GM21619 (cell line): ENCODE measurements around the gene ATPAF2.
"Not testable (repeated sequence)": the region's sequence is repeated elsewhere in the genome, so short reads cannot be mapped to it uniquely, and the experiment has no call there.

Experiments used
- ATAC-seq: cut with Tn5 transposase; IDR thresholded peaks from one replicate; pipeline ENCODE4 v1.9.1; 2021; ENCODE audit not compliant: unreplicated experiment

ATPAF2 gene

DNA sequence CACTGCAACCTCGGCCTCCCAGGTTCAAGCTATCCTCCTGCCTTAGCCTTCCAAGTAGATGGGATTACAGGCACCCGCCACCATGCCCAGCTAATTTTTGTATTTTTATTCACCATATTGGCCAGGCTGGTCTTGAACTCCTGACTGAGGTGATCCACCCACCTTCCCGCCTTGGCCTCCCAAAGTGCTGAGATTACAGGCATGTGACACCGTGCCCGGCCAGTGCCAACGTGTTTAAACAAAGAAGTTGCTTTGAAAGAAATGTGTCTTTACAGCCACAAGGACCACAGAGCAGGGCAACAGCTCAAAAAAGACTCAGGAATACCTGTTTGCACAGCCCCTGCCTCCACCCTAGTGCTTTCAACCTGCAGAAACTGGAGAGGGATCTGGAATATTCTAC lies 25.0 kb downstream of the ATPAF2 start:
- no peak for ATAC-seq

DNA sequence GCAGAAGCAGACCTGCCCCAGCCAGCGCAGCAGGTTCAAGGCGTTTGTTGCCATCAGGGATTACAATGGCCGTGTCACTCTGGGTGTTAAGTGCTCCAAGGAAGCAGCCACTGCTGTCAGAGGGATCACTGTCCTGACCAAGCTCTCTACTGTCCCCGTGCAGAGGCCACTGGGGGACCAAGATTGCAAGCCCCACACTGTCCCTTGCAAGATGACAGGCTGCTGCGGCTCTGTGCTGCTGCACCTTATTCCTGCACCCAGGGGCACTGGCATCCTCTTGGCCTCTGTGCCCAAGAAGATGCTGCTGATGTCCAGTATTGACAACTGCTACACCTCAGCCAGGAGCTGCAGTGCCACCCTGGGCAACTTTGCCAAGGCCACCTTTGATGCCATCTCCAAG lies 27.7 kb downstream of the ATPAF2 start:
- no peak for ATAC-seq

DNA sequence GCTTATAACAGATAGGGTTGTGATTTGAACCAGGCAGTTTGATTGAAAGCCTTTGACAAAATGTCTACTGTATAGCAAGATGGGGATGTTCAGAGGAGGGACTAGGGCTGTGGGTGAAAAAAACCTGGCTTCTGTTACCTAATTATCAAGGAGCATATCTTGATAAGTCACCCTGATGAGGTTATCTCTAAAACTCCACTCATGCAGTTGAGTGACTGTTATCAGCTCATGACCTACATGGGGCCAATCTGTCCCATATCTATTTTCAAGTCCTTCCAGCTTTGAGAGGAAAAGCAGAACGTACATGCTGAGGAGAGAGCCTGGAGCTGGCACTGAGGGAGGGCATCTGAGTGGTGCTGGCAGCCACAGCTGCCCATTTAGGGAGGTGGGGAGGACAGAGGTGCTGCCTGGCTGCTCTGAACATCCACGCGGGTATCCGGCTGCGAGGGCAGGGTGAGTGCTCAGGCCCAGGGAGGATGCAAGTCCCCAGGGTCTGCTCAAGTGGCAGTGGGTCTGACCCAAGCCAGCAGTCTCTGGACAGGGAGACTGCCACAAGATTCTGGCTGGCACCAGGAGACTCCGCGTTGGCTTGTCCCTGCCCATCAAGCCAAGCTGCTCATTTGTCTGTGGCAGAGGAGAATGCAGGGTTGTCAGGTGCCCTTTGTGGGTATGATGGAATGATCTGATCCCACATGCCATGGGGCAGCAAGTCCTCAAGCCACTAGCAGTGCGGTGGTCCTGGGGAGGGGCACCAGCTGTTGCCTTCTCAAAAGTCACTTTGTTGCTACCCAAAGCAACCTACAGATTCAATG lies 29.2 kb downstream of the ATPAF2 start:
- ATAC-seq: no peak

DNA sequence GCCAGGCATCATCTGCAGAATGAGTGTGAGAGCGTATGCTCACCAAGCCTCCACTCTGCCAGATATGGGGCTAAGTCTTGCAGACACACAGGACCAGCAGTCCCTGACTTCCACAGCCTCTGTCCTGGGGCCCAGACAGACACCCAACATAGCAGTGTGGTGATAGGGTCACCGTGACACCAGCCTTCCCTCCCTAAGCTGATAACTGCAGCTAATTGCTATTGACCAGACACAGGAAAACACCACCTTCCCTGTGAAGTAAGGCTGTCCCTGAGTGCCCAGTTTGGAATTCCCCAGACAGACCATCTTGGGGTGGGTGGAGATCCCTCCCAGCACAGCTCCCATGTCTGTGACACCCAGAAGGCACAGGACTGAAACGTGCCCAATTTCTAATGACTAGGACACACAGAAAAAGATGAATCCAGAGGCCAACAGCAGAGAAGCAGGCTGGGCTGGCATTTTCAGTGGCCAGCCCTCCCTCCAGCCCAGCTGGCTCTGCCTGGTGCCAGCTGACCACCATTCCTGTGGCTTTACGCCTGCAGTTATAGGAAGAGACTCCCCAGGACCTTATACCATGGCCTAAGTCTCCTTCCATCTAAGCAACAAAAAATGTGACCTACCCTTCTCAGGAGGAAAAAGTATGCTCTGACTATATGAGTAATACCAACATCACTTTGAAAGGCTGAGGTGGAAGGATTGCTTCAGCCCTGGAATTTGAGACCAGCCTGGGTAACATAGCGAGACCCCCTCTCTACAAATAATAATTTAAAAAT lies 30.3 kb downstream of the ATPAF2 start:
- ATAC-seq: no peak

DNA sequence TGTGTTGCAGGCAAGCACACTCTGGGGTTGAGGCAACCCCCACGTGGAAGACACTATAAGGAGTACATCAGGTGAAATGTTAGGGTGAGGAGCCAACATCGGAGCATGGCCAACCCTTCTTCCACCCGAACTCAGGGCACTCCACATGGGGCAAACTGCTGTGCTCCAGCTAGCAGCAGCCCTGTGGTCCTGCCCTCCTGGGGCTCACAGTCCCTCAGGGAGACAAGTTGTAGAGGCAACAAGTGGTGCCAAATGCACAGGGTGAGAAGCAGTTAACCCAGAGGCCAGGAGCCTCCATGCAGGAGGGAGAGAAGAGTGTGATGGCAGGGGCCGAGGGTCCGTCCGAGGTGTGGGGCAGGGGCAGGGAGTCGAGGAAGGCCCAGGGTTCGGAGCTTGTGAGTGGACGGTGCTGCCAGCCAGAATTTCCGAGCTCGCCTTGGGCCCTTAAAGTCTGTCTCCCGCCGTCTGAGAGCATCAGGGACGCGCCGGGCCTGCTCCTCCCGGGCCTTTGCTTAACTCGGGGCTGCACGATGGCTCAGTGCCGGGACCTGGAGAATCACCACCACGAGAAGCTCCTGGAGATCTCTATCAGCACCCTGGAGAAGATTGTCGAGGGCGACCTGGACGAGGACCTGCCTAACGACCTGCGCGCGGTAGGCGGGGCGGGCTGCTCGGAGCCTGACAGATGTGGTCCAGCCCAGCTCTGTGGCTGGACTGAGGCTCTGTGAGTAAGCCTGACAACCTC lies 32.3 kb downstream of the ATPAF2 start:
- ATAC-seq: no peak

DNA sequence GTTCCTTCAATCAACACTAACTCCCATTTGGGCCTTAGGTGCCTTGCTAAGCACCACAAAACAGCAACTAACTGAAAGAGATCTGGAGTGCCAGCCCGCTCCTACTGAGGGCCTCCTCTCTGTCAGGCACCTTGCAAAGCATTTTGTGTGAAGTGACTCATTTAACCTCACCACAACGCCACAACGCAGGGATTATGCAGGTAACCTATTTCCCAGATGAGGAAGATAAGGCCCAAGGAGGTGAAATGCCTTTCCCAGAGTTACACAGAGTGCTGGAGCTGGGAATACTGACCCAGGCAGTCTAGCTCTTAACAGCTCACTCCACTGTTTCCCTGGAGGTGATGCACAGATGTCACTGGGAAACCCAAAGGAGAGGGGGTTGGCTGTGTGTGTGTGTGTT lies 33.5 kb downstream of the ATPAF2 start:
- ATAC-seq: no peak

DNA sequence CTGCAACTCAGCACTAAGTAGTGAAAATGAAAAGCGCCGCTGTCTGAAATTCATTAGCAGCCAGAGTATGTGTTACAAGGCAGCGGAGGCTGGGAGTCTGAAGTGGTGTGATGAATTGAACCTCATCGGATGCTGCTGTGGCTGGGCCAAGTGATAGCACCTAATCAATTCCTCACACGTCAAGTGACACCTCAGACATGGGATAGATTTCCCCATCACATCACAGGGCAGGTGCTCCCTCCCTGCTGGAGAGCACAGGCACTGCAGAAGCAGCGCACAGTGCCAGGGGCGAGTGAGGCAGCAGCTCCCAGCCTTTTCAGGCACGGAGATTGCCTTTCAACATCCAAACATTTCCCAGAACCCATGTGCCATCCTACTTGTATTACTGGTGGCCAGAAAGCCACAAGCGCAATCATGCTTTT lies 34.1 kb downstream of the ATPAF2 start:
- no peak for ATAC-seq

DNA sequence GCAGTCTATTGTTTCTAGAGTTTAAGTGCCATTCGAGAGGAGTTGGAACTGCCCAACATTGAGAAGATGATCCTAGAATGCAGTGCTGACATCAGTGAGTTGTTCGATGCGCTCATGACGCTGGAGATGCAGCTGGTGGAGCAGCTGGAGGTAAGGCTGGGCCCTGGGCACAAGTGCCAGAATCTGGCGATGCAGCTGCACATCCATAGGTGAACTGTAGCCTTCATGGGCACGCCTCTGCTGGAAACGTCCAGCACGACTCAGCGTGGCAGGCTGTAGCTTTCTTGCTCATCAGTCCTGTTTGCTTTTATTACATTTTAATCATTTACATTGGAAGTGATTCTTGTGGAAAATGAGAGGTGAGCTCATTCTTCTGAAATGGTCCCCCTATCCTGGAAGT lies 34.6 kb downstream of the ATPAF2 start:
- ATAC-seq: no peak

DNA sequence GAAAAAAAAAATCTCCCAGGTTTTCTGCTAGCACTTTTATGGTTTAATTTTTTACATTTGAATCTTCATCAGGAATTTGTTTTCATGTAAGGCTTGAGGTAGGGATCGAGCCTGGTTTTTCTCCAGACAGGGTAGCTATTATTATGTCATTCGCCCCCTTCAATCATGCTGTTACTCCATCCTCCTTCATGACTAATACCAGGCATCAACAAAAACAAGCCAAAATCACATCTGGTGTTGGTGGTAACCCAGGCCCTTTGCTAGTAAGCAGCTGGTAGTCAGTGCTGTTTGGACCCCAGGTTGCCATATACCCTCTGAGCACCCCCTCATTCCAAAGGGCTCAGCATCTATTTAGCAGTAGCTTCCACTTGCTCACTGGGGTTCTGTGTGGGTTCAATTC lies 36.8 kb downstream of the ATPAF2 start:
- no peak for ATAC-seq

DNA sequence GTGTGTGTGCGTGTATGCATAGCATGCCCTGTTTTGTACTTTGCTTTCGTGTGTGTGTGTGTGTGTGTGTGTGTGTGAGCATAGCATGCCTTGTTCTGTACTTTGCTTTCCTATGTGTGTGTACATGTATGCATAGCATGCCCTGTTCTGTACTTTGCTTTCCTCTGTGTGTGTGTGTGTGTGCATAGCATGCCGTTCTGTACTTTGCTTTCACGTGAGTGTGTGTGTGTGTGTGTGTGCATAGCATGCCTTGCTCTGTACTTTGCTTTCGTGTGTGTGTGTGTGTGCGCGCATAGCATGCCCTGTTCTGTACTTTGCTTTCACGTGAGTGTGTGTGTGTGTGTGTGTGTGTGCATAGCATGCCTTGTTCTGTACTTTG lies 38.9 kb downstream of the ATPAF2 start:
- no peak for ATAC-seq

DNA sequence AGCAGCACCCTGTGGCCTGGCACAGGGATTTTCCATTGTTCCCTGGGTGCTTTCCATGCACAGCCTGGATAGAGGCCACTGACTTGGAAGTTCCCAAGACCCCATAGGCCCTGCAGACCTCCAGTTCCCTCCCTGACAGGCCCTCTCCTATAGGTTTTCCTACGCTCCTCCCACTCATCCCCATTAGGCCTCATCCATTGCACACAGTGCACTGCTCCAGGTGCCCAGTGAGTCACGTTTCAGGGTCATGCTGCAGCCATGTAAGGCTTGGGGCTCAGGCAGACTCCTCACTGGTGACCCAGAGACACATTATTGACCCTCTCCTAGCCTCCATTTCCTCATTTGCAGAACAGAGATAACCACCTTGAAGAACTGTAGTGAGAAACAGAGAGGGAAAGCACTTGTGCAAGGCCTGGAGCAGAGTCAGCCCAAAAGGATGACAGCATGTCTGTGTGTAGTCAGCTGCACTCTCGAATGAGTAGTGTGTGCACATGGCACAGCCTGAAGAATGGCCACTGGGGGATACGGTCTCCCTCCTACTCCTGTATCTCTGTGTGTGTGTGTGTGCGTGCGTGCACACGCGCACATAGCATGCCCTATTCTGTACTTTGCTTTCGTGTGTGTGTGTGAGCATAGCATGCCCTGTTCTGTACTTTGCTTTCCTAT lies 39.5 kb downstream of the ATPAF2 start:
- no peak for ATAC-seq

DNA sequence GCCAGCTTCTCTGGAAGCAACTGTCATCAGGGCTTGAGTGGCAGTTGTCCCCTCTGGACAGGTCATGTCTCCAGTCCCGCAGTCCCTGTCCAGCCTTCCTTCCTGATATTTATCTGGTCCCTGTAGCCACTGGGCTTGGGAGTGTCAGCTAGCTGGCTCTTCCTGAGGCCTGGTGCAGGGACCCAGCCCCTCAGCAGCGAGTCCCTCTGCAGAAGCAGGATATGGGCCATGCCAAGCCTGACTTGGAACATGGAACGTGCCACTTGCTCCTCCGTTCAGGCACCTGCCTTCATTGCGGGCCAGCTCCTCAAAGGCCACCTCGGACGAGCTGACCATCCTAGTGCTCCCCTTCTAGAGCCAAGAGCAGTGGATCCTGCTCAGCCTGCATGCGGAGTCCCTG lies 40.0 kb downstream of the ATPAF2 start:
- ATAC-seq: no peak

DNA sequence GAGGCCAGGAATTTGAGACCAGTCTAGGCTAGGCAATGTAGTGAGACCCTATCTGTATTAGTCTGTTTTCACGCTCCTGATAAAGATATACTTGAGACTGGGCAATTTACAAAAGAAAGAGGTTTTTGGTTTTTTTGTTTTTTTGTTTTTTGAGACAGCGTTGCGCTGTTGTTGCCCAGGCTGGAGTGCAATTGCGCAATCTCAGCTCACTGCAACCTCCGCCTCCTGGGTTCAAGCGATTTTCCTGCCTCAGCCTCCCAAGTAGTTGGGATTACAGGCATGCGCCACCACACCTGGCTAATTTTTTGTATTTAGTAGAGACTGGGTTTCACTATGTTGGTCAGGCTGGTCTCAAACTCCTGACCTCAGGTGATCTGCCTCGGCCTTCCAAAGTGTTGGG lies 43.1 kb downstream of the ATPAF2 start:
- not testable (repeated sequence) for ATAC-seq

DNA sequence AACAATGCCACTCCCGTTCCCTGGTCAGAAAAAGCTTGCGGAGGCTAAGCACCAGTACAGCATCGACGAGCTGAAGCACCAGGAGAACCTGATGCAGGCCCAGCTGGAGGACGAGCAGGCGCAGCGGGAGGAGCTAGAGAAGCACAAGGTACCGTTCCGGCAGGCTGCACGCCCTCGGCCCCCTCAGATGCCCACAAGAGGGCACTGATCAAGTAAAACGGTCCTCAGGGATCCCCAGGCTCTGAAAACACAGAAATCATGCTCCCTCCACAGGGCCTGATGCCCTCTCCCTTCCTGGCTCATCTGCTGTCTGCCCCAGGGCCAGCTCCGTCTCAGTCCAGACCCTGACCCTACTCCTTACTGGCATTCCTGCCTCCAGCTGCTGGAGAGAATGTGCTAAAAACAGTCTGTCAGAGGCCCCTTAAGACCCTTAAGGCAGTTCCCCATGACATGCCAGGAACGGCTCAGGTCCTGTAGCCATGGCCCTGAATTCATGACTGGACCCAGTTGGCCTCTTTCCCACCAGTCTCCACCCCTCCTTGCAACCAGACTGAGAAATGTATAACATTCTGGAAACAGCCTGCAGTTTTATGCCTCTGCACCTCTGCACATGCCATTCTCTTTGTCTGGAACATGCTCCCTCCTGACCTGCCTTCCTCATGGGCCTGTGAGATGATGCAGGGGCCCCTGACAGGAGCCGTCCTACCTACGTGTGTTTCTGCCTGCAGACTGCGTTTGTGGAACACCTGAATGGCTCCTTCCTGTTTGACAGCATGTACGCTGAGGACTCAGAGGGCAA lies 44.5 kb downstream of the ATPAF2 start:
- ATAC-seq: no peak

DNA sequence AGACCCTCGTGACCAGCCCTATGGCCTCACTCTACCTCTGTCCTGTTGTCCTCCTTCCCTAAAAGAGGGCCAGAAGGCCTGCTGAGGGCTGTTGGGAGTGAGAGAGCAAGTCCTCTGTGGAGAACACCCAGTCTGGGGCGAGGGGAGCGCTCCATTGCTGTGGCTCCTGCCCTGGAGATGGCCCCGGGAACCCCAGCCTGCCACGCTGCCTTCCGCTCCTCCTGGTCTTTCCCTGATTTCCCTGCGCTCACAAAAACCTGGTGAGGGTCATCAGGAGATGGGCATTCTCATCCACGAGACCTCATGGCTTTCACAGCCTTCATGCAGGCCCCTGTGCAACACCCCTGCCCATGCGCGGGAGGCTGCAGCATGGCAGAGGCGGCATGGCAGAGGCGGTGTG lies 45.1 kb downstream of the ATPAF2 start:
- no peak for ATAC-seq

DNA sequence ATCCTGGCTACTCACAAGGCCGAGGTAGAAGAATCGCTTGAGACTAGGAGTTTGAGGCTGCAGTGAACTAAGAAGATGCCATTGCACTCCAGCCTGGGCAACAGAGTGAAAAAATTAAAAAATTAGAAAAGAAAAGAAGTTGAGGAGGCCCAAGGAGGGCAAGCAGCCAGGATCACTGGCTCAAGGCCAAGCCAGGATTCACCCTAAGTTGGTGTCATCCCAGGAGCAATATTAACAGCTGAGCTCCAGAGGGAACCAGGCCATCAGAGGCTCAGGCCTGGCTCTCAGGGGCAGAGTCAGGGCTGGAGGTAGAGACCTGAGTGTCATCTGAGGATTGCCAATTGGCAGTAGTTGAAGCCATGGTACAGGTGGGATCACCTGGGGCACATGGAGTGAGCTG lies 45.6 kb downstream of the ATPAF2 start:
- no peak for ATAC-seq

DNA sequence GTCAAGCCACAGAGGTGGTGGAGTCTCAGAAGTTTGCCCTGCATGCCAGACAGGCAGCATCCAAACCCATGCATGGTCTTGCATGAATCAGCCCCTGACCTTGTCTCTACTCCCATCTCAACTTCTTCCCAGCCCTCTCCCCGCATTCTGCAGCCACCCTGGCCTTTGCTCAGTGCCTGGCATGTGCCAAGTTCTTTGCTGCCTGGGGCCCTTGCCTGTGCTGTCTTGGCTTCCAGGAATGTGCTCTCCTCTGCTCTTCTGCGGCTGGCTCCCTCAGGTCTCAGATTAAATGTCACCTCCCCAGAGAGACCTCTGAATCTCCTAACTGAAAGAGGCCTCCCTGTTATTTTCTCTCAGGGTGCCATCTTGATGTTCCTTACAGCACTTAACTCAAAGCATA lies 48.7 kb downstream of the ATPAF2 start:
- ATAC-seq: no peak

DNA sequence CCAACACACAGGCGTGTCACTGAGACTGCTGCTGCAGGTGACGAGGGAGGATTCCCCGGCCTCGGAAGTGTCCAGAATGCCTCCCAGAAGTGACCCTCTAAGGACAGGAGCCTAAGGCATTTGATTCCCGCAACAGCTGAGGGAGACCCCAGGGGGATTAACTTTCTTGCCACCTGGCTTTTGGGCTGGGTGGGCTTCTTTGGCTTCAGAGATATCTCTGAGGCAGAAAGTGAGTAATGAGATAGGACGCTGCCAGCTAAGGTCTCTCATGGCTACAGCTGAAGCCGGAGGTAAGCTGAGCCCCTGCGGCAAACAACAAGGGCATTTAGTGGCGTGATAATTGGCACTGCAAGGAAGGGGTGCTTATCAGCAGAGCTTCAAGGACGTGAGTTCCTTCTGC lies 49.4 kb downstream of the ATPAF2 start:
- no peak for ATAC-seq

DNA sequence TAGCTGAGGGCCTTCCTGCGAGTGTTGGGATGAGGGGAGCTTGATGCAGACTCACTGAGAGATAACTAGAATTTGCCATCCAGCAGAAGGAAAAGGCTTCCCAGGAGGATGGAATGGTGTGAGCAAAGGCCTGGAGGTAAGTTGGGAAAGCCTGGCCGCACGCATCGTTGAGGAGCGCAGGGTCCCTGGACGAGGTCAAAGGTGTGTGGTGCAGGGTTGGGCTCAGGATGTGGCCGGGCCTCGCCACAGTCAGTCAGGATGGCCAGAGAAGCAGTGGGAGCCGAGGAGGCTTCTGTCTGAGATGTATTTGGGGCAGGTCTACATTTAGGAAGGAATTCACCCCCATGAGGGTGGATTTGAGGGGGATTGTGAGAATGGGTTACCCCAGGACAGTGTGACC lies 49.9 kb downstream of the ATPAF2 start:
- ATAC-seq: no peak

DNA sequence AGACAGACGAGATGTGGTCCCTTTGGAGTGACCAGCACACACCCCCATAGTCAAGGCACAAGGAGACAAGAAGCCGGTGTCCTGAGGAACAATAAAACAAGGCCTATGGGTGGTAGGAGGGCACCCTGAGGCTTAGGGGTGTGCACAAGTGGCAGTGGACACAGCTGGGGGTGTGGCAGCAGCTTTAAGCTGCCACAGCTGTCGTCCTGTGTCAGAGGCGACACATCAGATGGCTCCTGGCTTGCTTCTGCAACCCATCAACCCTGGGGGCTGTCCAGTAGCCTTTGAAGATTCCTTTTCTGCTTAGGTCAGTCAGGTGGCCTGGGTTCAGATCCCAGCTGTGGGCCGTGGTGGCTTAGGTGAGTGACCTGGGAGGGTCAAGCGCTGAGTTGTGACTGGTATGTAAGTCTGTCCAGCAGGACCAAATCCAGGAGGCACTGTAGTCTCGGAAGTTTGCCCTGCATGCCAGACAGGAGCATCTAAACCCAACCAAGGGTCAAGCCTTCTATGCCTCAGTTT lies 50.5 kb downstream of the ATPAF2 start:
- ATAC-seq: no peak
